ENCODE measurements around the gene IL16. TPM values are rescaled to one million over a fixed set of nuclear protein-coding genes. Genes with fewer than 3 reads are reported as not detected.
"Not testable (repeated sequence)": the region's sequence is repeated elsewhere in the genome, so short reads cannot be mapped to it uniquely, and the experiment has no call there.

IL16 gene
- total RNA-seq, 1 experiment from 2014 or later, result not detected

DNA sequence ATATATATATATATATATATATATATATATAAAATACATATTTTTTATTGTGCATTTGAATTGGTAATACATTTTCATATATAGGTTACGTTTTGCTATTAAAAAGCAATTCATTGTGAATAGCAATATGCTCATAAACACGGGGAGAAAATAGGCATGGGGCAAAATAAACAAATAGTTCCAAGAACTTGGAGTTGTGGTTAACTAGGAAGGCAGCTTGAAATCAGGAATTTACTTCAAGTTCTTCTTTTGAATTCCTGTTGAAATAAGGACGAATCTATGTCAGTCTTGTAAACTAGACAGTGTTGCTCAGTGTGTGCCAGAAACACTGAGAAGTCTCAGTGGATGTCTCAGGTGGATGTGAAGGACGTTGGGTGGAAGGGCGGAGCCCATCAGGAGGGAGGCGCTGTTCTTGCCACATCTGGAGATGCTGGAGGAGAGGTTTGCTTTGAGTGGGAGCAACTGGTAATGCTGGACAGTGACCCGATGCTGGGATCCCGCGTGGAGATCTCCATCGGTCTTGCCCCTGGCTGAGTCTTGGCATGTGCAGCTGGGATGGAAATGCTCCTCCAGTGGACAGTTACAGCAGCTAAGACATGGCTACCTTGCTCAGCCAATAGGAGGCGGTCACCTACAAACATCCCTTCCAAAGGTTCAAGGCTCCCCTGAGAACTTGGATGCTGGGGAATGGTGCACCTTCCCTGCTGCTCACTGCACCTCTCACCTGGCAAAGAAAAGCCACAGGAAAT, 2.5 kb downstream of the IL16 start:
- Histone ChIP-seq H3K36me3 (no peaks in the 10 kb centered on the region), H3K9me3 (replicated peaks) (no peaks in the 10 kb centered on the region), H3K4me3 (no peak overlapping the region), H3K4me1 (replicated peaks) (no peaks in the 10 kb centered on the region), H3K27me3 (replicated peaks) (no peaks in the 10 kb centered on the region), H3K27ac (no peak overlapping the region)
- no peak for DNase-seq (ENCODE audit: low read depth in 1 of 2, low spot score in 2 of 2)

DNA sequence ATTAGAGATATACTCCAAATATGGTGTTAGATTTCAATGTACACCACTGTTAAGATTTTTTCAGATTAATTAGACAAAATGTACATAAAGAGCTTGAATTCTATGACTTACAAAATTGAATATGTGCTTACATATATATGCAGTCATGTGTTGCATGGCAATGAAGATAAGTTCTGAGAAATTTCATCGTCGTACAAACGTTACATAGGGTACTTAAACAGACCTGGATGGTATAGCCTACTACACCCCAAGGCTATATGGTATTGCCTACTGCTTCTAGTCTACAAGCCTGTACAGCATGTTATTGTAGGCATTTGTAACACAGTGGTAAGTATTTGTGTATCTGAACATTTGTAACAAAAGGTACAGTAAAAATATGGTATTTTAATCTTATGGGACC, 9.3 kb downstream of the IL16 start:
- Histone ChIP-seq H3K4me3 (no peak overlapping the region), H3K9me3 (replicated peaks) (no peaks in the 10 kb centered on the region), H3K36me3 (no peaks in the 10 kb centered on the region), H3K4me1 (replicated peaks) (no peaks in the 10 kb centered on the region), H3K27ac (no peak overlapping the region), H3K27me3 (replicated peaks) (no peaks in the 10 kb centered on the region)
- DNase-seq (ENCODE audit: low read depth in 1 of 2, low spot score in 2 of 2), result no peak

DNA sequence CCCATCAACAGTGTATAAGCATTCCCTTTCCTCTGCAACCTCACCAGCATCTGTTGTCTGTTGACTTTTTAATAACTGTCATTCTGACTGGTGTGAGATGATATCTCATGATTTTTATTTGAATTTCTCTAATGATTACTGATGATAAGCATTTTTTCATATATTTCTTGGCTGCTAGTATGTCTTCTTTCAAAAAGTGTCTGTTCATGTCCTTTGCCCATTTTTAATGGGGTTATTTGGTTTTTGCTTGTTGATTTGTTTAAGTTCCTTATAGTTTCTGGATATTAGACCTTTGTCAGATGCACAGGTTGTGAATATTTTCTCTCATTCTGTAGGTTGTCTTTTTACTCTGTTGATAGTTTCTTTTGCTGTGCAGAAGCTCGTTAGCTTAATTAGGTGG, 11.3 kb downstream of the IL16 start:
- H3K4me1 ChIP-seq (replicated peaks); DNase-seq (ENCODE audit: low read depth in 1 of 2, low spot score in 2 of 2); H3K4me3 ChIP-seq; H3K9me3 ChIP-seq (replicated peaks); H3K36me3 ChIP-seq; H3K27ac ChIP-seq; H3K27me3 ChIP-seq (replicated peaks): not testable (repeated sequence)

DNA sequence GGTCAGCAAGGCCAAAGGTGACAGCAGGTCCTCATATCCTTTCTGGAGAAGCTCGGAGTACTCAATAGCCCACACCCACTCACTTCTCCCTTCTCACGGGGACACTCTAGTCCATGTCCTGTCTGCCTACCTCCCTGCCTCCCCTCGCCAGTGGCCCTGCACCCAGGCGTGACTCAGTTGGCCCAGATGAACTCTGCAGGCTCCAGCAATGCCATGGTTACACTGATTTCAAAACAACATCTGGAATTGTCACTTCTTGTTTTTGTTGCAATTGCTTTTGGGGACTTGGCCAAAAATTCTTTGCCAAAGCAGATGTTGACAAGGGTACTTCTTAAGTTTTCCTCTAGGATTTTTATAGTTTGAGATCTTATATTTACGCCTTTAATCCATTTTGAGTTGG, 13.0 kb downstream of the IL16 start:
- Histone ChIP-seq H3K4me3 (no peak overlapping the region), H3K27me3 (replicated peaks) (no peaks in the 10 kb centered on the region), H3K36me3 (no peaks in the 10 kb centered on the region), H3K27ac (no peak overlapping the region), H3K9me3 (replicated peaks) (no peaks in the 10 kb centered on the region), H3K4me1 (replicated peaks) (no peaks in the 10 kb centered on the region)
- DNase-seq (ENCODE audit: low read depth in 1 of 2, low spot score in 2 of 2), result no peak

DNA sequence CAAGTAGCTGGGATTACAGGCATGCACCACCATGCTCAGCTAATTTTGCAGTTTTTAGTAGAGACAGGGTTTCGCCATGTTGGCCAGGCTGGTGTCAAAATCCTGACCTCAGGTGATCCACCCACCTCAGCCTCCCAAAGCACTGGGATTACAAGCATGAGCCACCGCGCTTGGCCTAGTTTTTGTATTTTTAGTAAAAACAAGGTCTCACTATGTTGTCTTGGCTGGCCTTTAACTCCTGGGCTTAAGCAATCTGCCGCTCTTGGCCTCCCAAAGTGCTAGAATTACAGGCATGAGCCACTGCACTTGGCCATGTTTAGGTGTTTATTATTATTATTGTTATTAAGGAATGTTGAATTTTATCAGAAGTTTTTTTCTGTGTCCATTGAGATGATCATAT, 14.7 kb downstream of the IL16 start:
- Histone ChIP-seq H3K27me3 (replicated peaks) (no peaks in the 10 kb centered on the region), H3K4me1 (replicated peaks) (no peaks in the 10 kb centered on the region), H3K4me3 (no peak overlapping the region), H3K9me3 (replicated peaks) (no peaks in the 10 kb centered on the region), H3K36me3 (no peaks in the 10 kb centered on the region), H3K27ac (no peak overlapping the region)
- no peak for DNase-seq (ENCODE audit: low read depth in 1 of 2, low spot score in 2 of 2)

DNA sequence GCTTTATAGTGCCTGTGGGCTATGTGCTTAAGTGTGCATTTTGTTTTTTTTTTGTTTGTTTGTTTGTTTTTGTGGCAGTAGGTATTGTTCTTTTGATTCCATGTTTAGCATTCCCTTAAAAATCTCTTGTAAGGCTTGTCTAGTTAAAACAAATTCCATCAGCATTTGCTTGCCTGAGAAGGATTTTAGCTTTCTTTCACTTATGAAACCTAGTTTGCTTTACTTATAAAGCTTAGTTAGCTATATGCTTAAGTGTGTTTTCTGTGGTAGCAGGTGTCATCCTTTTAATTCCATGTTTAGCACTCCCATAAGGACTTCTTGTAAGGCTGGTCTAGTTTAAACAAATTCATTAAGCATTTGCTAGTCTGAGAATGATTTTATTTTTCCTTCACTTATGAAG, 17.3 kb downstream of the IL16 start:
- Histone ChIP-seq H3K9me3 (replicated peaks) (no peaks in the 10 kb centered on the region), H3K4me3 (no peak overlapping the region), H3K4me1 (replicated peaks) (no peaks in the 10 kb centered on the region), H3K36me3 (no peaks in the 10 kb centered on the region), H3K27me3 (replicated peaks) (no peaks in the 10 kb centered on the region), H3K27ac (no peak overlapping the region)
- no peak for DNase-seq (ENCODE audit: low read depth in 1 of 2, low spot score in 2 of 2)

DNA sequence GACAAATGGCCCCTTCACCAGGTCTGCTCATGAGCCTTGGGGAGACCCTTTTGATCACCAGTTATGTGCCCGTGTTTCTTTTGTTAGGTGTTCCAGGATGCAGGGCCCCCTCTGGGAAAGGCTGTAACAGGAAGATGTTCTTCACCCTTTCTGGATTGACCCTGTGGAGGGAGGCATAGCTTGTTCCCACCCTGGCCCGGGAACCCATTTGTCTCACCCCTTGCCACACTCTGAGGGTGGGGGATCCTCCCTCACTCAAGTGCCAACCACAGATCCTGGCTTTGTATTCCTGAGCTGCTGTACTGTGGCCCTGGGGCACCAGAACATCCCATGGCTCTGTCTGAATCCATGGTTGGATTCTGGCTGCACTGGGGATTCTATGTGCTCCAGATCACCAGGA, 18.9 kb downstream of the IL16 start:
- Histone ChIP-seq H3K36me3 (no peaks in the 10 kb centered on the region), H3K27me3 (replicated peaks) (no peaks in the 10 kb centered on the region), H3K4me1 (replicated peaks) (no peaks in the 10 kb centered on the region), H3K27ac (no peak overlapping the region), H3K9me3 (replicated peaks) (no peaks in the 10 kb centered on the region), H3K4me3 (no peak overlapping the region)
- DNase-seq (ENCODE audit: low read depth in 1 of 2, low spot score in 2 of 2), result no peak

DNA sequence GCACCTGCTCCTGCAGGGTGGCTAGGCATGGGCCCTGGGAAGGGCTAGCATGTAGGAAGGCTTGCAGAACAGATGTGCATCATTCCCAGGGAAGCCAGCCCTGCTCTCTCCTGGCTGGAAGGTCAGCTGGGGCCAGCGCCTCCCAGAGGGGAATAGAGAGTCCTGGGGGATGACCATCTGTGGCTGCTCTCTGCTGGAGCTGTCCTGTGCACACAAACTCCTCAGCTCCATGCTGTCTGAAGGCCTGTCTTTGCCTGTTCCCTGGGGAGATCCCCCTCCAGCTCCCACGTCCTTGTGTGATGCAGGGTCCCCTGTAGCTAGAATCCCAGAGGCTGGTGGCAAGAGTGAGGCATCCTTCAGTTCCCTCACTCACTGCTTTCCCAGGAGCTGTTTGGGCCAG, 19.3 kb downstream of the IL16 start:
- no peak for DNase-seq (ENCODE audit: low read depth in 1 of 2, low spot score in 2 of 2)
- Histone ChIP-seq H3K27ac (no peak overlapping the region), H3K4me3 (no peak overlapping the region), H3K36me3 (no peaks in the 10 kb centered on the region), H3K4me1 (replicated peaks) (no peaks in the 10 kb centered on the region), H3K9me3 (replicated peaks) (no peaks in the 10 kb centered on the region), H3K27me3 (replicated peaks) (no peaks in the 10 kb centered on the region)

DNA sequence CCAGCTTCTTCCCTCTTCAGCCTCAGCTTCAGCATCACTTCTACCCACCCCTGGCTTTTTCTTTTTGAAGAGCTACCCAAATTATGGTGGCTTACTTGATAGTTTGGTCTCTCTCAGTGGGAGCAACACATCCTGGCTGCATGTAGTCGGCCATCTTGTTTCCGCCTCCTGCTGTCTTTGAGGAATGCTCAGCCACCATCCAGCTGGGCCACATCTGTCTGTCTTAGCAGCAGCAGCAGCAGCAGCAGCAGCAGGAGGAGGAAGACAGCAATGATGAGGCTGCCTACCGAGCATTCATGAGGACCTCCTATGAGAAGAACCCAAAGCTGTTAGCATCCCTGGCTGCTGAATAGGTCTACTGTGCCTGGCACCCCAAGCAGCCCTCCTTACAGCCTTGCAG, 19.7 kb downstream of the IL16 start:
- H3K9me3 ChIP-seq (replicated peaks), result no peaks in the 10 kb centered on the region
- H3K4me1 ChIP-seq (replicated peaks), result no peaks in the 10 kb centered on the region
- no peaks in the 10 kb centered on the region for H3K27me3 ChIP-seq (replicated peaks)
- H3K27ac ChIP-seq, result no peak overlapping the region
- H3K4me3 ChIP-seq, result no peak overlapping the region
- no peaks in the 10 kb centered on the region for H3K36me3 ChIP-seq
- no peak for DNase-seq (ENCODE audit: low read depth in 1 of 2, low spot score in 2 of 2)

DNA sequence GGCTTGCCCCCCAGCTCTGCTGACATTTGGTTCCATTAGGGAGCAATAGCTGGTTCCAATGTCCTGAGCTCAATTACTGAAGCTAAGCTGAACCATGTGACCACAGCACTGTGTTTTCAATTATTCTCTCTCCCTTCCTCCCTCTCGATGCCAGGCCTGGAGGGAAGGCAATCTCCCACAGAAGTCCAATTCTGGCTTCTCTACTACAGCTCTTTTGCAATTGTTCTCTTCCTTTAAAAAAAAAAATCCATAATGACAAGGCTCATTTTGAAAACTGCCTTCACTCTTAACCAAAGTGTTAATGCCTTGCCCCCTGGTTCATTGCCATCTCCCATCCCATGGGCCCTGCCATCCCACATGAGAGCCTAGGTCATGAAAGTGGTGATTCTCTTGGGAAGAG, 24.8 kb downstream of the IL16 start:
- Histone ChIP-seq H3K4me3 (no peak overlapping the region), H3K9me3 (replicated peaks) (no peaks in the 10 kb centered on the region), H3K27me3 (replicated peaks) (no peaks in the 10 kb centered on the region), H3K4me1 (replicated peaks) (no peaks in the 10 kb centered on the region), H3K27ac (no peak overlapping the region), H3K36me3 (no peaks in the 10 kb centered on the region)
- no peak for DNase-seq (ENCODE audit: low read depth in 1 of 2, low spot score in 2 of 2)

DNA sequence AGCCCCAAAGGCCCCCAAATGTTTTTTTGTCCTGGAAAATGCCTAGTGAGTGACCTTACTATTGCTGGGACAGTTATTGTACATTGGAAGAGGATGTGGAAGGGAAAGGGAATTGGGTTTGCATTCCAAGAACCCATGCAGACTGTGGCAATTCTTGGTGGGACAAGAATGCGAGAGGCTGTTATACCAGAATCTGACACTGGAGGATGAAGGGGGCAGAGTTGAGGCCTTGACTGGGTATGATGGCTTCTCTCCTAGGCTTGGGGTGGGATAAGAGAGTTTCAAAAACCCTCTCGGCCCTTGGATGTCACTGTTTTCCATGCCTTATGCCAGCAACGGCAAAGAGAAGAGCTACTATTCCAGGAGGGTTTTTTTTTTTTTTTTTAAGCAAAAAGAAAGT, 25.3 kb downstream of the IL16 start:
- Histone ChIP-seq H3K36me3 (no peaks in the 10 kb centered on the region), H3K27me3 (replicated peaks) (no peaks in the 10 kb centered on the region), H3K4me3 (no peak overlapping the region), H3K4me1 (replicated peaks) (no peaks in the 10 kb centered on the region), H3K27ac (no peak overlapping the region), H3K9me3 (replicated peaks) (no peaks in the 10 kb centered on the region)
- DNase-seq (ENCODE audit: low read depth in 1 of 2, low spot score in 2 of 2), result no peak

DNA sequence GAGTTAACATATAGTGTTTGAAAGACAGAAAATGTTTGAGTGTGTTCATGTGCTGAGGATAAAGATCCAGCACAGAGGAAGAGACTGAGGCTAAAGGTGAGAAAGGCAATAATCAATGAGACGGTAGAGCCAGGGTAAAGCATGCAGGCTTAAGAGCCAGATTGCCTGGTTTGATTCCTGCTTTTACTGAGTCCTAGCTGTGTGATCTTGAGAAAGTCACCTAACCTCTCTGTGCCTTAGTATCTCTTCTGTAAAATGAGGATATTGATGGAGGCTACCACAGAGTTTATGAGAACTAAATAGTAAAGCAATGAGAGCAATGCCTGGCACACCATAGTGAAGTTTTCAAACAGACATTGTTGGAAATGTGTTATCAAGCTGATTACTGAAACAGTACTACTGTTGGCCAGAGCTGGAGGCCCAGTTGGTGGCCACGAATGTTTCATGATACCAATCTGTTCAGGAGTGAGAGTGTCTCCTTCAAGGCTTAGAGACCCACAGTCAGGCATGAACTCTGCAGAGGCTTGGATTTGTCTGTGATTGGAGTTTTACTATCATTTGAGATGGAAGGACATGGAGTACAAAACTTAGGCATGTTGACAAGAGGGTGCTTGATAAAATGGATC, 26.8 kb downstream of the IL16 start:
- H3K9me3 ChIP-seq (replicated peaks), result no peaks in the 10 kb centered on the region
- H3K36me3 ChIP-seq, result no peaks in the 10 kb centered on the region
- H3K27ac ChIP-seq, result no peak overlapping the region
- no peak for DNase-seq (ENCODE audit: low read depth in 1 of 2, low spot score in 2 of 2)
- no peaks in the 10 kb centered on the region for H3K4me1 ChIP-seq (replicated peaks)
- H3K27me3 ChIP-seq (replicated peaks), result no peaks in the 10 kb centered on the region
- no peak overlapping the region for H3K4me3 ChIP-seq

DNA sequence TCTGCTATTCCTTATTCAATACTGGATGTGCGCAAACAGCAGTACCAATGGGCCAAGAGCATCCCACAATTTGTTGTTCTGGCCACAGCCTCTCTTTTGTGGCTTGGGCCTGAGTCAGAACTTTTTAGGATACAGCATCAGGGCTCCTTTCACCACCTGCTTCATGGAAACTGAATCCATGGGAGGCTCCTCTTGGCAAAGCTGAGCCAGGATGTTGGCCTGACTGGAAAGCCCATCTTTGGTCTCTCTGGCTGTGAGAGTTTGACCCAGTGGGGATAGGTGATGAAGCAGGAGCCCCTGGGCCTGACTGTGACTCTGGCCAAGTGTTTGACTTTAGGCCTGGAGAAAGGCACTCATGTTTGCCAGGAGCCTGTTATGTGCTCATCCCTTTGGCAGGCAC, 27.6 kb downstream of the IL16 start:
- no peaks in the 10 kb centered on the region for H3K4me1 ChIP-seq (replicated peaks)
- no peaks in the 10 kb centered on the region for H3K27me3 ChIP-seq (replicated peaks)
- no peak overlapping the region for H3K27ac ChIP-seq
- H3K4me3 ChIP-seq, result no peak overlapping the region
- DNase-seq (ENCODE audit: low read depth in 1 of 2, low spot score in 2 of 2), result no peak
- H3K9me3 ChIP-seq (replicated peaks), result no peaks in the 10 kb centered on the region
- no peaks in the 10 kb centered on the region for H3K36me3 ChIP-seq

DNA sequence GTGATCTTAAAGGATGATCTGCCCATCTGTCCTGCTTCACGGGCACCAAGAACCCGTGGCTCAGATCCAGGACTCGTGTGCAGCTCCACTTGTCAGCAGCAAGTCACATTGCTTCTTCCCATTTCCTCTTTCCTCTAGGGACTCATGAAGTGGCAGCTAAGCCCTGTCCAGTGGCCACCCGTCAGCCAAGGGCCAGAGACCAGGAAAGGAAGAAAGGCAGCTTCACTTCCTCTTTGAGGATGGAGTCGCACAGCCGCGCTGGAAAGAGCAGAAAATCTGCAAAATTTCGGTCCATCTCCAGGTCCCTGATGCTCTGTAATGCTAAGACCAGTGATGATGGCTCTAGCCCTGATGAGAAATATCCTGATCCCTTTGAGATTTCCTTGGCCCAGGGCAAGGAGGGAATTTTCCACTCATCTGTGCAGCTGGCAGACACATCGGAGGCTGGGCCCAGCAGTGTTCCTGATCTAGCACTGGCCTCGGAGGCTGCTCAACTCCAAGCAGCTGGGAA, 28.5 kb downstream of the IL16 start:
- Histone ChIP-seq H3K4me3 (no peak overlapping the region), H3K27ac (no peak overlapping the region)

DNA sequence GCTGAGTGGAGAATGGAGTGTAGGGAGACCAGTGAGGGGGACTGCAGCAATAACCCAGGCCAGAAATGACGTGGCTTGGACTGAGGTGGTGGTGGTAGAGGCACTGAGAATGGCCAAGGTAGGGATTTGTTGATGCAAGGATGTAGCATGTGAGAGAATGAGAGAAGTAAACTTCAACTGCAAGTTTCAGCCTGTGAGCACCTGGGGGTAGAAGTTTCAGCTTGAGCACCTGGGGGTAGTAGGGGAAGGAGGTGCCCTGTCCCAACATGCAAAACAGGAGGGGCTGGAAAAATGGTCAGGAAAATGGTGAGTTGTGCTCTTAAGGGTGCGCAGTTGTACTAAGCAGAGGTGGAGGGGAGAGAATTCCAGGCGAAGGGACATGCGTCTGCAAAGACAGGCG, 31.0 kb downstream of the IL16 start:
- DNase-seq (ENCODE audit: low read depth in 1 of 2, low spot score in 2 of 2), result no peak
- Histone ChIP-seq H3K27ac (no peak overlapping the region), H3K4me1 (replicated peaks) (no peaks in the 10 kb centered on the region), H3K27me3 (replicated peaks) (no peaks in the 10 kb centered on the region), H3K4me3 (no peak overlapping the region), H3K9me3 (replicated peaks) (no peaks in the 10 kb centered on the region), H3K36me3 (no peaks in the 10 kb centered on the region)

More for the DNA sequence above, 28.5 kb downstream of the IL16 start:
- Histone ChIP-seq H3K9me3 (replicated peaks) (no peaks in the 10 kb centered on the region), H3K36me3 (no peaks in the 10 kb centered on the region), H3K27me3 (replicated peaks) (no peaks in the 10 kb centered on the region), H3K4me1 (replicated peaks) (no peaks in the 10 kb centered on the region)
- DNase-seq (ENCODE audit: low read depth in 1 of 2, low spot score in 2 of 2), result no peak

Measured in SJSA1 (cell line).